ENCODE results near the gene BCL2L1.

Gene BCL2L1

GRCh38 chr20:31681769-31682168, 40.9 kb downstream of the BCL2L1 start:
- no peak for DNase-seq (ENCODE audit: extremely low read depth, low read depth)
- H3K4me3 ChIP-seq (replicated peaks; ENCODE audit: low read depth, low read length): no peak overlapping the region
- TF ChIP-seq CTCF (IDR thresholded peaks at IDR 0.05; ENCODE audit: low read depth, low read length, missing control alignments): no peak

GRCh38 chr20:31681128-31681727, 41.4 kb downstream of the BCL2L1 start:
- no peak overlapping the region for H3K4me3 ChIP-seq (replicated peaks; ENCODE audit: low read depth, low read length)
- no peak for TF ChIP-seq CTCF (IDR thresholded peaks at IDR 0.05; ENCODE audit: low read depth, low read length, missing control alignments)
- DNase-seq (ENCODE audit: extremely low read depth, low read depth): no peak

GRCh38 chr20:31680286-31681127, 42.2 kb downstream of the BCL2L1 start:
- no peak overlapping the region for H3K4me3 ChIP-seq (replicated peaks; ENCODE audit: low read depth, low read length)

GRCh38 chr20:31679357-31680285, 43.0 kb downstream of the BCL2L1 start:
- no peak overlapping the region for H3K4me3 ChIP-seq (replicated peaks; ENCODE audit: low read depth, low read length)
- no peak for DNase-seq (ENCODE audit: extremely low read depth, low read depth)
- no peak for TF ChIP-seq CTCF (IDR thresholded peaks at IDR 0.05; ENCODE audit: low read depth, low read length, missing control alignments)

More at GRCh38 chr20:31680286-31681127, 42.2 kb downstream of the BCL2L1 start:
- no peak for DNase-seq (ENCODE audit: extremely low read depth, low read depth)
- no peak for TF ChIP-seq CTCF (IDR thresholded peaks at IDR 0.05; ENCODE audit: low read depth, low read length, missing control alignments)

- H3K4me3 ChIP-seq (replicated peaks; ENCODE audit: low read depth, low read length): no peak overlapping the region
- TF ChIP-seq CTCF (IDR thresholded peaks at IDR 0.05; ENCODE audit: low read depth, low read length, missing control alignments): no peak
- no peak for DNase-seq (ENCODE audit: extremely low read depth, low read depth)
Measured at GRCh38 chr20:31678389-31679356, 44.0 kb downstream of the BCL2L1 start.
